ENCODE measurements around the gene GPRC5B. TPM values are rescaled to one million over a fixed set of nuclear protein-coding genes. Genes with fewer than 3 reads are reported as not detected.

The GPRC5B gene, protein sequence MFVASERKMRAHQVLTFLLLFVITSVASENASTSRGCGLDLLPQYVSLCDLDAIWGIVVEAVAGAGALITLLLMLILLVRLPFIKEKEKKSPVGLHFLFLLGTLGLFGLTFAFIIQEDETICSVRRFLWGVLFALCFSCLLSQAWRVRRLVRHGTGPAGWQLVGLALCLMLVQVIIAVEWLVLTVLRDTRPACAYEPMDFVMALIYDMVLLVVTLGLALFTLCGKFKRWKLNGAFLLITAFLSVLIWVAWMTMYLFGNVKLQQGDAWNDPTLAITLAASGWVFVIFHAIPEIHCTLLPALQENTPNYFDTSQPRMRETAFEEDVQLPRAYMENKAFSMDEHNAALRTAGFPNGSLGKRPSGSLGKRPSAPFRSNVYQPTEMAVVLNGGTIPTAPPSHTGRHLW
- 74.1 and 80.0 TPM in 2 replicates for total RNA-seq

DNA sequence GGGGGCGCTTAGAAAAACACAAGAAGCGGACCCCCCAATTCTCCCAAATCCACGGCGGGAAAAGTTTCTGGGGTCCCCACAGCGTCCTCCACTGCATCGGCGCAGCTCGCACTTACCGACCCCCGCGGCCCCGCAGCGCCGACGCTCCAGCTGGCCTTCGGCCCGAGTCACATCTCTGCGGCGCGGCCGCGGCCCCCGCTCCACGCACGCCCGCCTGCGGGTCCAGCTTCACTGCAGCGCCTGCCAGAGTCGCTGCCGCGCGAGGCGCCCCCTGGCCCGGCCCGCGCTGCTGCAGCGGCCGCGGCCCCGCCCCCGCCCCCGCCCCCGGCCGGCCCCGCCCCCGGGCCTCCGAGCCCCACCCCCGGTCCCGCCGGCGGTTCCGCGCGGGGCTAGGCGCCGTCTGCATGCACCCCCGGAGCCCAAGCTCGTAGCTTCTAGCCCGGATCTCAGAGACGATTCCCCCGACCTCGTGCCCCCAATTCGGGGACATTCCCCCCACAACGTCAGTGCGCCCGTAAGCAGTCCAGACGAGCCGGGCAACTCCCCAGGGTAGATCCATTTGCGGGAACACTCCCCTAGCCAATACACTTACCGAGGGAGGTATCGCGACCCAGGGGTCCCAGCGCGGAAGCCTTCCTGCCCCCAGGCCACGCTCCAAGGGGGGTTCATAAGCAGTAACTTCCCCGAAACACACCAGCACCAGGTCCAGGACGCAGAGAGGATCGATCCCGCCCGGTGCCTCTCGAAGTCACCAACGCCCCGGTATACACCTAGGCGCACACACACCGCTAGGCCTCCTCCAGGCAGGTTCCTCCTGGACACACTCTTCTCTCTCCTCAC, at the start of gene GPRC5B:
Gene GPRC5B, minus strand, starts transcription at position 238 of the 840 bp plus-strand sequence. CDS start 12,003 bp downstream, outside the sequence.

Other genes starting within 250 kb of the GPRC5B start
- 23.9 and 36.3 TPM in 2 replicates for gene KNOP1, start 166.6 kb downstream of the GPRC5B start, total RNA-seq
- gene IQCK, start 166.6 kb downstream of the GPRC5B start, total RNA-seq = 37.2 and 40.6 TPM in 2 replicates
- not detected in 2 replicates for gene GPR139, start 189.0 kb upstream of the GPRC5B start, total RNA-seq